Ishikawa (cell line): ENCODE measurements around the gene AKAP1.
A peak's percentile ranks its signal among the peaks of the same experiment; 100 is the strongest.

Experiments
- CEBPB ChIP-seq: IDR thresholded peaks from 2 replicates; pipeline ENCODE4 v1.6.1; 2012
- CREB1 ChIP-seq: IDR thresholded peaks from 2 replicates; pipeline ENCODE4 v1.6.1; 2012; ENCODE audit warnings: low read depth
- EGR1 ChIP-seq: IDR thresholded peaks from 2 replicates; pipeline ENCODE4 v1.6.1; 2012
- EP300 ChIP-seq: IDR thresholded peaks from 2 replicates; pipeline ENCODE4 v1.6.1; 2012; ENCODE audit warnings: borderline replicate concordance
- FOXM1 ChIP-seq: IDR thresholded peaks from 2 replicates; pipeline ENCODE4 v1.6.1; 2012; ENCODE audit warnings: low read depth, borderline replicate concordance
- MAX ChIP-seq: IDR thresholded peaks from 2 replicates; pipeline ENCODE4 v1.6.1; 2012
- NFIC ChIP-seq: IDR thresholded peaks from 2 replicates; pipeline ENCODE4 v1.6.1; 2012
- RAD21 ChIP-seq: IDR thresholded peaks from 2 replicates; pipeline ENCODE4 v1.6.1; 2012; ENCODE audit warnings: low read depth
- REST ChIP-seq: IDR thresholded peaks from 2 replicates; pipeline ENCODE4 v1.6.1; 2012; ENCODE audit warnings: low read depth, mild to moderate bottlenecking
- TAF1 ChIP-seq: IDR thresholded peaks from 2 replicates; pipeline ENCODE4 v1.6.1; 2012; ENCODE audit warnings: low read depth, mild to moderate bottlenecking
- TCF12 ChIP-seq: IDR thresholded peaks from 2 replicates; pipeline ENCODE4 v1.6.1; 2012; ENCODE audit warnings: low read depth
- TEAD4 ChIP-seq: IDR thresholded peaks from 2 replicates; pipeline ENCODE4 v1.6.1; 2012
- USF1 ChIP-seq: IDR thresholded peaks from 2 replicates; pipeline ENCODE4 v1.6.1; 2012
- YY1 ChIP-seq: IDR thresholded peaks from 2 replicates; pipeline ENCODE4 v1.6.1; 2012; ENCODE audit warnings: low read depth
- ZBTB7A ChIP-seq: IDR thresholded peaks from 2 replicates; pipeline ENCODE4 v1.6.1; 2012; ENCODE audit warnings: low read depth

The AKAP1 gene

GRCh38 chr17:57107498-57108101 is 22.6 kb downstream of the AKAP1 start:
- TF ChIP-seq REST = no peak
- no peak for TF ChIP-seq EGR1
- peak; percentile 38; the same call in 1 of the 2 replicates for TF ChIP-seq NFIC
- no peak for TF ChIP-seq RAD21
- TF ChIP-seq ZBTB7A = no peak
- peak; percentile 51; the same call in 1 of the 2 replicates for TF ChIP-seq EP300
- TF ChIP-seq TCF12 = peak; percentile 27; the same call in 1 of the 2 replicates
- no peak for TF ChIP-seq TAF1
- no peak for TF ChIP-seq CEBPB
- no peak for TF ChIP-seq MAX
- no peak for TF ChIP-seq FOXM1
- TF ChIP-seq CREB1 = no peak
- no peak for TF ChIP-seq USF1
- TF ChIP-seq YY1 = no peak
- no peak for TF ChIP-seq TEAD4

- TF ChIP-seq RAD21 (no peak), NFIC (no peak), TAF1 (no peak), MAX (no peak), TEAD4 (no peak), ZBTB7A (no peak), EGR1 (no peak), CEBPB (no peak), YY1 (no peak), CREB1 (no peak), TCF12 (no peak), EP300 (no peak), REST (no peak), FOXM1 (no peak), USF1 (no peak)
These were observed 23.8 kb downstream of the AKAP1 start for GRCh38 chr17:57108671-57109392.

GRCh38 chr17:57109393-57110151 is 24.5 kb downstream of the AKAP1 start:
- no peak for TF ChIP-seq YY1
- no peak for TF ChIP-seq USF1
- TF ChIP-seq MAX = no peak
- TF ChIP-seq RAD21 = no peak
- TF ChIP-seq FOXM1 = no peak
- TF ChIP-seq EP300 = no peak
- TF ChIP-seq REST = no peak
- no peak for TF ChIP-seq TEAD4
- TF ChIP-seq EGR1 = no peak
- no peak for TF ChIP-seq NFIC
- TF ChIP-seq TCF12 = no peak
- no peak for TF ChIP-seq ZBTB7A
- no peak for TF ChIP-seq CREB1
- TF ChIP-seq CEBPB = no peak
- TF ChIP-seq TAF1 = no peak
